ENCODE results near the gene GRIFIN. TPM values are rescaled to one million over a fixed set of nuclear protein-coding genes. Genes with fewer than 3 reads are reported as not detected.
"Not testable (repeated sequence)": the region's sequence is repeated elsewhere in the genome, so short reads cannot be mapped to it uniquely, and the experiment has no call there.

Gene GRIFIN
- polyA plus RNA-seq, 5 donors, result 0.37 TPM; not detected in 4

DNA sequence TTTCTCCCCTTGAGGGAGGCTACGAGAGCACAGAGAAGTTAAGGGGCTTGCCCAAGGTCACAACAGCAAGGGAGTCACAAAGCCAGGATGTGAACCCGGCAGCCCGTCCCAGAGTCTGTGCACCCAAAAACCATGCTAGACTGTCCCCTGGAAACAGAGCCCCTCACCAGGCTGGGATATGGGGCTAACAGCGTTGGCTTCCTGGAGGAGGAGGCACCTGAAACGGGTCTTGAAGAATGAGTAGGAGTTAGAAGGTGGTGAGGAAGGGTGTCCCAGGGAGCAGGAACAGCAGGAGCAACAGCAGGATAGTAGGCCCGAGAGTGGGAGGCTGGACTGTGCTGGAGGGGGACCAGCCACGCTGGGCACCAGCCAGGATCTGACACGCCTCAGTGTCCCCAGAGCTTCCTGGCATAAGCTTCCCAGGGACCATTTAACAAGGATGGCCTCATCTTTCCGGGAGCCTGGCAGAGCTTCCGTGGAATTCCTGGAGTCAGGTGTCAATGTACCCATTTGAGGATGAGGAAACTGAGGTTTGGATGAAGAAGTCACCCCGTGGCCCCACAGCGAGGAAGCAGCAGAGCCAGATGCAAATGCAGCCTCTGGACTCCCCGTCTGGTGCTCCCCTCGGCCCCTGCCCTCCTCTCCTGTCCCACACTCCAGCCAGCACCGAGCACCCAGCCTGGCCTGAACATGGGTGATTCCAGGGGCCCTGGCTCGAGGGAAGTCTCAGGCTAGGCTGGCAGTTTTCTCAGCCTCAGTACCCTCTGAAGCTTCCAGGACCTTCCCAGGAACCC is 3.3 kb upstream of the GRIFIN start:
- no peak for DNase-seq

GRCh38 chr7:2478800-2479199 is 2.6 kb upstream of the GRIFIN start:
- no peak for DNase-seq

DNA sequence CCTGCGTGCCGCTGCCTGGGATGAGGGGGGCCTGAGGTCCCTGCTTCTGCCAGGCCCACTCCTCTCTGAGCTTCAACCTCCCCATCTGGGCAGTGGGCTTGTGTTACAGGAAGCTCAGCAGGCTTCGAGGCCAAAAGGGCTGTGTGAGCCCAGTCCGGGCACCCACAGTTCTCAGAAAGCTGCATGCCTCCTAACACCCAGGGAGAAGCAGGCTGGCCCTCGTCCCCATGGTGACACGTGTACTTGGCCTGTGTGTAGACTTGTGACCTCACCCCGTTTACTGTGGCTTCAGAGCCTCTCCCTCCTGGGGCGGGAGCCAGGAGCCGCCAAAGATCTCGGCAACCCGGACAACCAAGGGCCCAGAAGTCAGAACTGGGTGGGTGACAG is 2.2 kb upstream of the GRIFIN start:
- no peak for DNase-seq

GRCh38 chr7:2477447-2478398 is 1.5 kb upstream of the GRIFIN start:
- no peak for DNase-seq

DNA sequence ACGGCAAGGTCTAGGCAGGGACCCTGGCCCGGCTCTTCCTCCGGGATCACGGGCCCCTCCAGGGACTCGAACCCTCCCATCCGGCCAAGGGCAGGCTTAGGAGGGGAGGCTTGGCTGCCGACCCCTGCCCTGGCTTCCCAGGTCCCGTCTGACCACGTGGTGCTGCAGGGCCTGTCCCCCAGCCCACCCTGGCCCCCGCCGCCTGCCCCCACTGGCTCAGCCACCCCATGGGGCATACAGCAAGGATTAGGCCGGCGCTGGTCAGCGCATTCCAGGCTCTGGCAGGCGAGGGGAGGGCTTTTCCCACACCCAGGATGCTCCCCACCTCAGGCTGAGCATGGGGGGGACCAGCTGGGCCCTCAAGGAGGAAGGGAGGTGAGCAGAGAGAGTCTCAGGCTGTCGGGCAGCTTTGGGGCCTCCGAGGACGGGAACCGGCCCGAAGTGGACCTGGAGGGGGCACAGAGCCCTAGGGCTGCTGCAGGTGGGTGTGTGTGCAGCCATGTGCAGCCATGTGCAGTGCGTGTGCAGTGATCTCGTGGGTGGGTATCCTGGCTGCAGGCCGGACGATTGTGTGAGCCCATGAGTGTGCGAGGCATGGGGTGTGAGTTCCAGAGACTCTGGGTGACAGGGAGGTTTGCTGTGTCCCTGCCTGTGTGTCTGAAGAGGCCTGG is 713 bp upstream of the GRIFIN start:
- no peak for DNase-seq

GRCh38 chr7:2475678-2476015 is 551 bp downstream of the GRIFIN start:
- no peak for DNase-seq

DNA sequence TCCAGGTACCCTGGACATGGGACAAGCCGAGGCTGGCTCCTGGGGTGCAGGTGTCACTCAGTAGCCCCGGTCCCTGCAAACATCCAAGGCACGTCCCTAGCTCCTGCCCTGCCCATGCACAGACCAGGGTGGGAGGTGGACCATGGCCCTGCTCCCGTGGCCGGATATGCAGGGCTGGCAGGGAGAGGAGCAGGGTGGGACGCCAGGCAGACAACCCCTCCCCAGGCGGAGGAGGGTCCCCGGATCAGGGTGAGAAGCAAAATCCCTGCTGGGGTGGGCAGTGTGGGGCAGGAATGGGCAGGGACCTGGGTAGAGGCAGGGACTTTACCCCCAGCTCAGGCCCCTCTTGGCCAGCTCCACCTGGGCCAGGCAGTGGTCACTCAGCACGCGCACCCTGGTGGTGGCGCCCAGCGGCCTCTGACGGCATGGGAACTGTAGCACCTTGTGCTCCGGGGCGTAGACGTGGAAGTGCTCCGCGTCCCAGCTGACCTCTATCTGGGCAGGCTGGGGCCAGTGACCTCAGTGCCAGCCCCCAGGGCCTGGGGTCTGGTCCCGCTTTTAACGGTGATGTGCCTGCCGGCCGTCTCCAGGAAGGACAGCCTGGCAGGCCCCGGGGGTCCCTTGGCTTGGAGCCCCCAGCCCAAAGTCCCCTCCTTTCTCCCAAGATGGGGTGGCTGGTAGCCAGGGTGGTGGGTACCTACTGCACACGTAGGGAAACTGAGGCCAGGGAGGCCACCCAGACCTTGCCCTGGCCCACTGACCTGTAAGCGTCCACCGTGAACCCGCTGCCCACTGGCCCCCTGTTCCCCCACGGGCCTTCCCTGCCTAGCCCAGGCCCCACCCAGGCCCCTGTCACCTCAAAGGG is 1.2 kb downstream of the GRIFIN start:
- DNase-seq, result no peak

DNA sequence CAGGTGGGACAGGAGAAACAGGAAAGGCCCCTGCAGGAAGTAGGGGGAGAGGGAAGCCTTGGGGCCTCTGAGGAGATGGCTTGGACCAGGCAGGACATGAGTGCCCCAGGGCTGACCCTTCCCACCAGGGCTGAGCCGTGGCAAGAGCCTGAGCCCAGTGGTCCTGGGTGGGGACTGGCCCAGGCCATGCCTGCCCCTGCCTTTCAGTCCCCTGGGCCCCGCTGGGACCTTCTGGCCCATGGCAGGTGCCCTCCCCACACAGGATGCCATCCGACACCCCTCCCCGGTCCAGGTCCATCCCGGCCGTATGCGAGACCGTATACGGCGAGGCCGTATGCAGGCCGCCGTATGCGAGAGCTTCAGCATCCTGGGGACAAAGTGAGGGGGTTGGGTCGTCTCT is 2.0 kb downstream of the GRIFIN start:
- no peak for DNase-seq

GRCh38 chr7:2473496-2474180 is 2.6 kb downstream of the GRIFIN start:
- no peak for DNase-seq

GRCh38 chr7:2472739-2473138 is 3.5 kb downstream of the GRIFIN start:
- no peak for DNase-seq

DNA sequence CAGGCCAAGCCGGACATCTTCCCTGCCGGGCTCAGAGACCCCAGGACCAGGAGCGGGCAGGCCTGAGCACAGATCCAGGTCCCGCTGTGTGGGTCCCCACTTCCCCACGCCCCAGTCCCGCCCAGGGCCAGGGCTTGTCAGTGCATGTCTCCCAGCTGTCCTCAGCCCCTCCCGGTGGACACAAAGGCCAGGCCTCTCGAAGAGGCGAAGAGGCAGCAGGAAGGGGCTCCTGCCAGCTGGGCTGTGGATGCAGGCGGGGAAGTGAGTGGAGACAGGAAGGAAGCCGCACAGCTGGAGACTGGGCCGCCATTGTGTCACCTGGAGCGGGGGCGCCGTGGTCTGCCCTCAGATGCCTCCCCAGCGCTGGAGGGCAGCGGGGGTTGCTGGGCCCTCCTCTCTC is 4.8 kb downstream of the GRIFIN start:
- peak; percentile 59 to 65 for DNase-seq

DNA sequence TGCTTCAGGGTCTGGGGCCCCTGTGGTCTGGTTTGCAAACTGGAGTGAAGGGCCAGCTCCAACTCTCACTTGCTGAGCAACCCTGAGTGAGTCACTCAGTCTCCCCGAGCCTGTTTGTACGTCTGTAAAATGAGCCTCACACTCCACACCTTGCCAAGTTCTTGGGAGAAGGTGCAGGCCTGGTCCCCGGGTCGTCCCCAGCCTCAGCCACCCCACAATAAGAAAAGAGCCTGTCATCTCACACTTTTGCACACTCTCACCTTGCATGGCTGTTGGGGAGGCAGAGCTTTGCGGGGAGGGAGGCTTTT is 5.2 kb downstream of the GRIFIN start:
- DNase-seq, result no peak

- no peak for DNase-seq
These were observed 5.8 kb downstream of the GRIFIN start for GRCh38 chr7:2470204-2471021.

GRCh38 chr7:2469460-2470203 is 6.6 kb downstream of the GRIFIN start:
- not testable (repeated sequence) for DNase-seq

DNA sequence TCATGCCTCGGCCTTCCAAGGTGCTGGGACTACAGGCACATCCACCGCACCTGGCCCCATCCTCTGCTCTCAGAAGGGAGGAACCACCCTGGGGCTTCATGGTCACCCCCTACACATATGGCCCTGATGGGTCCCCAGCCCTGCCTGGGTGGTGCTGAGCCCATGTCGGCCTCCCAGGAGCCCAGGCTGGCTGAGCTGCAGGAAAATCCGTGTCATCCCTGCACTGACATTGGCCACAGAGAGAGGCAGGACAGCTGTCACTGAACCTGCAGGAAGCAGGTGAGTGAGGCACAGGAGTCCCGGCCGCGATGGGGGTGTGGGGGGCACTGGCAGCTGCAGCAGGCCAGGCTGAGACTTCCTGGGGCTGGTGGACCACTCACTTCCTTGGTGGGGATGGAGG is 8.0 kb downstream of the GRIFIN start:
- DNase-seq, result no peak

- no peak for DNase-seq
These were observed 9.5 kb downstream of the GRIFIN start for GRCh38 chr7:2466675-2467074.

- no peak for DNase-seq
These were observed 10.3 kb downstream of the GRIFIN start for GRCh38 chr7:2465928-2466327.

GRCh38 chr7:2462731-2463130 is 13.5 kb downstream of the GRIFIN start:
- DNase-seq, result no peak

GRCh38 chr7:2461268-2462026 is 14.8 kb downstream of the GRIFIN start:
- DNase-seq, result no peak
